Measurements from ENCODE around the gene NRARP. TPM values are rescaled to one million over a fixed set of nuclear protein-coding genes. Genes with fewer than 3 reads are reported as not detected.

Gene NRARP
- total and polyA plus RNA-seq, 2 of the 13 experiments (the other 11 are each of a cell fraction or from before 2014, with no cell fraction given) = 0.22 to 0.46 TPM

DNA sequence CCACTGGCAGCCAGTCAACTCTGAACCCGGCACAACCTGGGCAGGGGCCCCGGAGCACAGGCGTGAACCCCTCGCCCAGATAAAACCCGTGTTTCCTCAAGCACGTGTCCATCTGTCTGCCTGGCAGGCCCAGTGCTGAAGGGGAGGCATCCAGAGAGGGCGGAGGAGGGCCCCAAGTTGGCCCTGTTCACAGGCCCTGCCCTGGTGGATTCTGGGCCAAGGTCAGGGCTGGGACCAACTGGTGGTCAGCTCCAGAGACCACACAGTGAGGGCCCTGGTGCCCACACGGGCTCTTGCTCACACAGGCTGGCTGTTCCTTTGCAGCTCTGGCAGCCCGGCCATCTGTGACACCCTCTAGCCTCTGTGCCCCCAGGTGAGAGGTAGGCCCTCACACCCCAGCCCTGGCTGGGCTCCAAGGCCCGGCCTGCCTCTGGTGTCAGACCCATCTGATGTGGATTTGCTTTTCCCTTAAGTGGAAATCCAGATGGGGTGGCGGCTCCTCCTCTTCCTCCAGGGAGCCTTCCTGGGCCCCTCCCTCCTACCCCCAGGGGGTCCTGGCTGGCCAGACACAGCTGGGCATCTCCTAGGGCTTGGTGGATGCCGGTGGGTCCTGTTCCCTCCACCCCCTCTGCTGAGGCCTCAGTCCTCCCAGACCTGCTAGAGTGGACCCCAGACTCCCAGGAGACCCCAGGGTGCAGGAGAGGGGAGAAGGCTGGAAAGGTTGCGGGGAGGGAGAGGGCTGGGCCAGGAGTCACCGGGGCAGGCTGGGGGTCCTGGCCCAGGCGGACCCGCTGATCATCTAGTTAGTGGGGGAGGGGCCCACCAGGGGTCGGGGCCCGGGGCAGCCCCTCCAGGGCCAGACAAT, 51.5 kb downstream of the NRARP start:
- H3K4me3 ChIP-seq (replicated peaks in 1 of 3; ENCODE audit: insufficient read depth in 1 of 3, low read depth in 2 of 3, low read length in 3 of 3) = peak overlapping the region in 1 of 3 experiments; percentile 15; a peak in 1 of 6 replicates
- peaks cover 2 to 9% of the 10 kb centered on the region in 2 experiments; a peak in 2 of 5 replicates for H3K27me3 ChIP-seq (ENCODE audit: control insufficient read depth in 1 of 2, insufficient read depth in 2 of 2, low read length in 2 of 2)
- in situ Hi-C loops (cut with HindIII; ENCODE audit: extremely low pct_ligation_motif_present, low pct_unique_long_range_greater_than_20kb) (no loop called here), intact Hi-C loops (cut with micrococcal nuclease; ENCODE audit: unreplicated experiment) (no loop called here)
- ATAC-seq = peak; percentile 12
- H3K79me2 ChIP-seq (ENCODE audit: insufficient read depth, low read length) = peaks cover 3% of the 10 kb centered on the region
- no TSS peak for BruUV-seq (replicated peaks)
- no peaks in the 10 kb centered on the region for H4K20me1 ChIP-seq (ENCODE audit: insufficient read depth, low read length)
- FAIRE-seq = no peak
- peaks cover 78% of the 10 kb centered on the region for H3K4me1 ChIP-seq (ENCODE audit: insufficient read depth, low read length)
- no peak for DNase-seq (ENCODE audit: low spot score)
- no peak overlapping the region for H3K27ac ChIP-seq (ENCODE audit: extremely low read length, insufficient read depth, low read length)
- no peaks in the 10 kb centered on the region for H3K9me3 ChIP-seq (ENCODE audit: low read length)
- no peaks in the 10 kb centered on the region for H3K36me3 ChIP-seq (replicated peaks in 1 of 2; ENCODE audit: control insufficient read depth in 1 of 2, insufficient read depth in 2 of 2, low read length in 2 of 2)
- H2AFZ ChIP-seq (ENCODE audit: low read length) = no peak overlapping the region
- POLR2A ChIA-PET = interaction anchor here (1.2 to 14.2 kb wide), 2 partner anchors 8 to 26 kb away, joined by 3 to 317 read pairs; partner anchors contain the start of gene TUBB4B
- peak overlapping the region; percentile 48 for H3K4me2 ChIP-seq (ENCODE audit: low read depth, low read length)
- H3K9ac ChIP-seq (ENCODE audit: insufficient read depth, low read depth, low read length) = peak overlapping the region; percentile 14; the same call in 1 of the 2 replicates
- CTCF ChIA-PET (ENCODE audit: low intra/inter-chr PET ratio, low total read pairs) = no interaction called here
- WGBS (ENCODE audit: low lambda C conversion rate) = no CpG with 5 or more reads among the region's 18 CpGs
- TF ChIP-seq RNF2 (conservative IDR thresholded peaks at IDR 0.05; ENCODE audit: low read depth) (no peak), ZNF589 (CRISPR knock-in tag; conservative IDR thresholded peaks at IDR 0.05) (no peak), ASH2L (IDR thresholded peaks at IDR 0.05; ENCODE audit: insufficient read length, low read depth, low read length) (no peak), SAP130 (CRISPR knock-in tag; IDR thresholded peaks at IDR 0.05; ENCODE audit: low read depth) (peak; percentile 65), ZMYM4 (CRISPR knock-in tag; IDR thresholded peaks at IDR 0.05) (no peak), SMYD3 (CRISPR knock-in tag; IDR thresholded peaks at IDR 0.05) (no peak), FOXJ3 (CRISPR knock-in tag; IDR thresholded peaks at IDR 0.05; ENCODE audit: borderline replicate concordance) (no peak), SIX1 (CRISPR knock-in tag; IDR thresholded peaks at IDR 0.05; ENCODE audit: borderline replicate concordance) (no peak), PHF21A (CRISPR knock-in tag; IDR thresholded peaks at IDR 0.05) (peak; percentile 65; the same call in 1 of the 2 replicates)
- TF ChIP-seq, protein P1, sequence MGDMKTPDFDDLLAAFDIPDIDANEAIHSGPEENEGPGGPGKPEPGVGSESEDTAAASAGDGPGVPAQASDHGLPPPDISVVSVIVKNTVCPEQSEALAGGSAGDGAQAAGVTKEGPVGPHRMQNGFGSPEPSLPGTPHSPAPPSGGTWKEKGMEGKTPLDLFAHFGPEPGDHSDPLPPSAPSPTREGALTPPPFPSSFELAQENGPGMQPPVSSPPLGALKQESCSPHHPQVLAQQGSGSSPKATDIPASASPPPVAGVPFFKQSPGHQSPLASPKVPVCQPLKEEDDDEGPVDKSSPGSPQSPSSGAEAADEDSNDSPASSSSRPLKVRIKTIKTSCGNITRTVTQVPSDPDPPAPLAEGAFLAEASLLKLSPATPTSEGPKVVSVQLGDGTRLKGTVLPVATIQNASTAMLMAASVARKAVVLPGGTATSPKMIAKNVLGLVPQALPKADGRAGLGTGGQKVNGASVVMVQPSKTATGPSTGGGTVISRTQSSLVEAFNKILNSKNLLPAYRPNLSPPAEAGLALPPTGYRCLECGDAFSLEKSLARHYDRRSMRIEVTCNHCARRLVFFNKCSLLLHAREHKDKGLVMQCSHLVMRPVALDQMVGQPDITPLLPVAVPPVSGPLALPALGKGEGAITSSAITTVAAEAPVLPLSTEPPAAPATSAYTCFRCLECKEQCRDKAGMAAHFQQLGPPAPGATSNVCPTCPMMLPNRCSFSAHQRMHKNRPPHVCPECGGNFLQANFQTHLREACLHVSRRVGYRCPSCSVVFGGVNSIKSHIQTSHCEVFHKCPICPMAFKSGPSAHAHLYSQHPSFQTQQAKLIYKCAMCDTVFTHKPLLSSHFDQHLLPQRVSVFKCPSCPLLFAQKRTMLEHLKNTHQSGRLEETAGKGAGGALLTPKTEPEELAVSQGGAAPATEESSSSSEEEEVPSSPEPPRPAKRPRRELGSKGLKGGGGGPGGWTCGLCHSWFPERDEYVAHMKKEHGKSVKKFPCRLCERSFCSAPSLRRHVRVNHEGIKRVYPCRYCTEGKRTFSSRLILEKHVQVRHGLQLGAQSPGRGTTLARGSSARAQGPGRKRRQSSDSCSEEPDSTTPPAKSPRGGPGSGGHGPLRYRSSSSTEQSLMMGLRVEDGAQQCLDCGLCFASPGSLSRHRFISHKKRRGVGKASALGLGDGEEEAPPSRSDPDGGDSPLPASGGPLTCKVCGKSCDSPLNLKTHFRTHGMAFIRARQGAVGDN (CRISPR knock-in tag; IDR thresholded peaks at IDR 0.05) = peak; percentile 91
- TF ChIP-seq, protein P2, sequence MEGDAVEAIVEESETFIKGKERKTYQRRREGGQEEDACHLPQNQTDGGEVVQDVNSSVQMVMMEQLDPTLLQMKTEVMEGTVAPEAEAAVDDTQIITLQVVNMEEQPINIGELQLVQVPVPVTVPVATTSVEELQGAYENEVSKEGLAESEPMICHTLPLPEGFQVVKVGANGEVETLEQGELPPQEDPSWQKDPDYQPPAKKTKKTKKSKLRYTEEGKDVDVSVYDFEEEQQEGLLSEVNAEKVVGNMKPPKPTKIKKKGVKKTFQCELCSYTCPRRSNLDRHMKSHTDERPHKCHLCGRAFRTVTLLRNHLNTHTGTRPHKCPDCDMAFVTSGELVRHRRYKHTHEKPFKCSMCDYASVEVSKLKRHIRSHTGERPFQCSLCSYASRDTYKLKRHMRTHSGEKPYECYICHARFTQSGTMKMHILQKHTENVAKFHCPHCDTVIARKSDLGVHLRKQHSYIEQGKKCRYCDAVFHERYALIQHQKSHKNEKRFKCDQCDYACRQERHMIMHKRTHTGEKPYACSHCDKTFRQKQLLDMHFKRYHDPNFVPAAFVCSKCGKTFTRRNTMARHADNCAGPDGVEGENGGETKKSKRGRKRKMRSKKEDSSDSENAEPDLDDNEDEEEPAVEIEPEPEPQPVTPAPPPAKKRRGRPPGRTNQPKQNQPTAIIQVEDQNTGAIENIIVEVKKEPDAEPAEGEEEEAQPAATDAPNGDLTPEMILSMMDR (CRISPR knock-in tag; IDR thresholded peaks at IDR 0.05) = no peak
- TF ChIP-seq, protein P3, sequence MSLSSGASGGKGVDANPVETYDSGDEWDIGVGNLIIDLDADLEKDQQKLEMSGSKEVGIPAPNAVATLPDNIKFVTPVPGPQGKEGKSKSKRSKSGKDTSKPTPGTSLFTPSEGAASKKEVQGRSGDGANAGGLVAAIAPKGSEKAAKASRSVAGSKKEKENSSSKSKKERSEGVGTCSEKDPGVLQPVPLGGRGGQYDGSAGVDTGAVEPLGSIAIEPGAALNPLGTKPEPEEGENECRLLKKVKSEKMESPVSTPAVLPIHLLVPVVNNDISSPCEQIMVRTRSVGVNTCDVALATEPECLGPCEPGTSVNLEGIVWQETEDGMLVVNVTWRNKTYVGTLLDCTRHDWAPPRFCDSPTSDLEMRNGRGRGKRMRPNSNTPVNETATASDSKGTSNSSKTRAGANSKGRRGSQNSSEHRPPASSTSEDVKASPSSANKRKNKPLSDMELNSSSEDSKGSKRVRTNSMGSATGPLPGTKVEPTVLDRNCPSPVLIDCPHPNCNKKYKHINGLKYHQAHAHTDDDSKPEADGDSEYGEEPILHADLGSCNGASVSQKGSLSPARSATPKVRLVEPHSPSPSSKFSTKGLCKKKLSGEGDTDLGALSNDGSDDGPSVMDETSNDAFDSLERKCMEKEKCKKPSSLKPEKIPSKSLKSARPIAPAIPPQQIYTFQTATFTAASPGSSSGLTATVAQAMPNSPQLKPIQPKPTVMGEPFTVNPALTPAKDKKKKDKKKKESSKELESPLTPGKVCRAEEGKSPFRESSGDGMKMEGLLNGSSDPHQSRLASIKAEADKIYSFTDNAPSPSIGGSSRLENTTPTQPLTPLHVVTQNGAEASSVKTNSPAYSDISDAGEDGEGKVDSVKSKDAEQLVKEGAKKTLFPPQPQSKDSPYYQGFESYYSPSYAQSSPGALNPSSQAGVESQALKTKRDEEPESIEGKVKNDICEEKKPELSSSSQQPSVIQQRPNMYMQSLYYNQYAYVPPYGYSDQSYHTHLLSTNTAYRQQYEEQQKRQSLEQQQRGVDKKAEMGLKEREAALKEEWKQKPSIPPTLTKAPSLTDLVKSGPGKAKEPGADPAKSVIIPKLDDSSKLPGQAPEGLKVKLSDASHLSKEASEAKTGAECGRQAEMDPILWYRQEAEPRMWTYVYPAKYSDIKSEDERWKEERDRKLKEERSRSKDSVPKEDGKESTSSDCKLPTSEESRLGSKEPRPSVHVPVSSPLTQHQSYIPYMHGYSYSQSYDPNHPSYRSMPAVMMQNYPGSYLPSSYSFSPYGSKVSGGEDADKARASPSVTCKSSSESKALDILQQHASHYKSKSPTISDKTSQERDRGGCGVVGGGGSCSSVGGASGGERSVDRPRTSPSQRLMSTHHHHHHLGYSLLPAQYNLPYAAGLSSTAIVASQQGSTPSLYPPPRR (CRISPR knock-in tag; IDR thresholded peaks at IDR 0.05; ENCODE audit: borderline replicate concordance) = 0 out of 2 replicates have a peak, but pooled peaks have one; percentile 37
